B cell (primary cell): ENCODE measurements around the gene DNAJB9.

Experiments
- EZH2 ChIP-seq: IDR thresholded peaks from 2 replicates; pipeline ENCODE4 v1.6.1; 2012; ENCODE audit warnings: borderline replicate concordance, low read depth, mild to moderate bottlenecking, moderate library complexity, low read length; ENCODE audit not compliant: insufficient read depth, poor library complexity, severe bottlenecking
- TF ChIP-seq, protein P1 (sequence below): fragments of 200-600 bp; IDR thresholded peaks from one replicate; pipeline ENCODE4 v1.8.0; 2022; ENCODE audit warnings: antibody characterized with exemption, mild to moderate bottlenecking

GRCh38 chr7:108590606-108591005 is 20.9 kb downstream of the DNAJB9 start:
- TF ChIP-seq, protein P1, sequence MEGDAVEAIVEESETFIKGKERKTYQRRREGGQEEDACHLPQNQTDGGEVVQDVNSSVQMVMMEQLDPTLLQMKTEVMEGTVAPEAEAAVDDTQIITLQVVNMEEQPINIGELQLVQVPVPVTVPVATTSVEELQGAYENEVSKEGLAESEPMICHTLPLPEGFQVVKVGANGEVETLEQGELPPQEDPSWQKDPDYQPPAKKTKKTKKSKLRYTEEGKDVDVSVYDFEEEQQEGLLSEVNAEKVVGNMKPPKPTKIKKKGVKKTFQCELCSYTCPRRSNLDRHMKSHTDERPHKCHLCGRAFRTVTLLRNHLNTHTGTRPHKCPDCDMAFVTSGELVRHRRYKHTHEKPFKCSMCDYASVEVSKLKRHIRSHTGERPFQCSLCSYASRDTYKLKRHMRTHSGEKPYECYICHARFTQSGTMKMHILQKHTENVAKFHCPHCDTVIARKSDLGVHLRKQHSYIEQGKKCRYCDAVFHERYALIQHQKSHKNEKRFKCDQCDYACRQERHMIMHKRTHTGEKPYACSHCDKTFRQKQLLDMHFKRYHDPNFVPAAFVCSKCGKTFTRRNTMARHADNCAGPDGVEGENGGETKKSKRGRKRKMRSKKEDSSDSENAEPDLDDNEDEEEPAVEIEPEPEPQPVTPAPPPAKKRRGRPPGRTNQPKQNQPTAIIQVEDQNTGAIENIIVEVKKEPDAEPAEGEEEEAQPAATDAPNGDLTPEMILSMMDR = no peak
- TF ChIP-seq EZH2 = no peak
